OCI-LY7 (cell line): ENCODE data around the gene TLE3. TPM values are rescaled to one million over a fixed set of nuclear protein-coding genes. Genes with fewer than 3 reads are reported as not detected.

Experiments
- BruUV-seq: library from RNA; stranded (reverse); fragments of 400-500 nt; replicated peaks from 2 replicates; lab custom pipeline; 2021; lab: Mats Ljungman, UMichigan
- CTCF ChIA-PET: fragments of 300-600 bp; sonication (Branson Sonifier 250); formaldehyde crosslinking; loops from one replicate; lab custom pipeline; 2022; ENCODE audit warnings: antibody characterized with exemption; ENCODE audit not compliant: unreplicated experiment; lab: Charles Lee
- POLR2A ChIA-PET: fragments of 300-600 bp; sonication (Branson Sonifier 250); formaldehyde crosslinking; loops from one replicate; lab custom pipeline; 2022; ENCODE audit warnings: antibody characterized with exemption; lab: Charles Lee
- DNase-seq: peaks from one replicate; pipeline ENCODE4 v3.0.0-alpha.2; 2015; ENCODE audit warnings: low spot score
- H2AFZ ChIP-seq: fragments of 200-600 bp; sonication (generic), shearing (Covaris generic); 2 replicates; pipeline ENCODE4 v1.6.1; 2014; ENCODE audit warnings: mild to moderate bottlenecking, antibody characterized with exemption, low read length, moderate library complexity
- H3K27ac ChIP-seq: fragments of 200-600 bp; sonication (generic); 2 replicates; pipeline ENCODE4 v1.5.1; 2014; ENCODE audit warnings: mixed run types, low read depth, mild to moderate bottlenecking, moderate library complexity, low read length, inconsistent platforms; ENCODE audit not compliant: poor library complexity, severe bottlenecking
- H3K36me3 ChIP-seq: fragments of 200-600 bp; sonication (generic); 2 replicates; pipeline ENCODE4 v1.6.1; 2014; ENCODE audit warnings: mild to moderate bottlenecking, antibody characterized with exemption, low read length, moderate library complexity, mixed read lengths; ENCODE audit not compliant: insufficient read depth
- H3K4me1 ChIP-seq: fragments of 200-600 bp; sonication (generic); 2 replicates; pipeline ENCODE4 v1.5.1; 2014; ENCODE audit warnings: mild to moderate bottlenecking, low read length; ENCODE audit not compliant: insufficient read depth, poor library complexity, severe bottlenecking
- H3K4me2 ChIP-seq: fragments of 200-600 bp; sonication (generic); 2 replicates; pipeline ENCODE4 v1.6.1; 2014; ENCODE audit warnings: mild to moderate bottlenecking, low read length
- H3K4me3 ChIP-seq: fragments of 200-600 bp; sonication (generic); 2 replicates; pipeline ENCODE4 v1.5.1; 2014; ENCODE audit warnings: mild to moderate bottlenecking, low read depth, low read length; ENCODE audit not compliant: poor library complexity, severe bottlenecking
- H3K79me2 ChIP-seq: fragments of 200-600 bp; sonication (generic); 2 replicates; pipeline ENCODE4 v1.6.1; 2016; ENCODE audit warnings: low read depth, mild to moderate bottlenecking, low read length, moderate library complexity, mixed read lengths; ENCODE audit not compliant: insufficient read depth
- H3K9me2 ChIP-seq: fragments of 200-600 bp; sonication (generic); 2 replicates; pipeline ENCODE4 v1.6.1; 2016; ENCODE audit warnings: mild to moderate bottlenecking, low read length, mixed read lengths; ENCODE audit not compliant: insufficient read depth
- H3K9me3 ChIP-seq: fragments of 200-600 bp; sonication (generic); 2 replicates; pipeline ENCODE4 v1.6.1; 2014; ENCODE audit warnings: mild to moderate bottlenecking, mixed run types, low read length, mixed read lengths
- H4K20me1 ChIP-seq: fragments of 200-600 bp; sonication (generic); 2 replicates; pipeline ENCODE4 v1.6.1; 2014; ENCODE audit warnings: mild to moderate bottlenecking, antibody characterized with exemption, low read length, moderate library complexity, mixed read lengths; ENCODE audit not compliant: insufficient read depth
- EZH2phosphoT487 ChIP-seq: fragments of 200-600 bp; sonication (generic); IDR thresholded peaks from 2 replicates; pipeline ENCODE4 v1.6.1; 2018; ENCODE audit warnings: low read depth, borderline replicate concordance, mild to moderate bottlenecking, mixed run types, antibody characterized with exemption, low read length, moderate library complexity, mixed read lengths
- intact Hi-C: fragments of 100-400 bp; cut with micrococcal nuclease; formaldehyde crosslinking; loops from one replicate; pipeline ENCODE4 v1.10.0; 2022; ENCODE audit not compliant: unreplicated experiment
- total RNA-seq, 2 experiments: library from RNA; depleted of rRNA in 1 of 2; stranded (reverse); fragments of >200 nt in 1 of 2; shearing (Covaris generic) in 1 of 2; gene quantifications; 2 replicates each; pipeline ENCODE4 v1.2.3, GENCODE V29; 2014 to 2022
- TF ChIP-seq, protein P1 (sequence below): fragments of 200-600 bp; sonication (generic); conservative IDR thresholded peaks from 2 replicates; pipeline ENCODE4 v1.5.1; 2014; ENCODE audit warnings: mild to moderate bottlenecking, antibody characterized with exemption, low read length, moderate library complexity, mixed read lengths

TLE3 gene
- total RNA-seq, 2 experiments from 2014 or later, result 31.9 to 37.9 TPM

DNA sequence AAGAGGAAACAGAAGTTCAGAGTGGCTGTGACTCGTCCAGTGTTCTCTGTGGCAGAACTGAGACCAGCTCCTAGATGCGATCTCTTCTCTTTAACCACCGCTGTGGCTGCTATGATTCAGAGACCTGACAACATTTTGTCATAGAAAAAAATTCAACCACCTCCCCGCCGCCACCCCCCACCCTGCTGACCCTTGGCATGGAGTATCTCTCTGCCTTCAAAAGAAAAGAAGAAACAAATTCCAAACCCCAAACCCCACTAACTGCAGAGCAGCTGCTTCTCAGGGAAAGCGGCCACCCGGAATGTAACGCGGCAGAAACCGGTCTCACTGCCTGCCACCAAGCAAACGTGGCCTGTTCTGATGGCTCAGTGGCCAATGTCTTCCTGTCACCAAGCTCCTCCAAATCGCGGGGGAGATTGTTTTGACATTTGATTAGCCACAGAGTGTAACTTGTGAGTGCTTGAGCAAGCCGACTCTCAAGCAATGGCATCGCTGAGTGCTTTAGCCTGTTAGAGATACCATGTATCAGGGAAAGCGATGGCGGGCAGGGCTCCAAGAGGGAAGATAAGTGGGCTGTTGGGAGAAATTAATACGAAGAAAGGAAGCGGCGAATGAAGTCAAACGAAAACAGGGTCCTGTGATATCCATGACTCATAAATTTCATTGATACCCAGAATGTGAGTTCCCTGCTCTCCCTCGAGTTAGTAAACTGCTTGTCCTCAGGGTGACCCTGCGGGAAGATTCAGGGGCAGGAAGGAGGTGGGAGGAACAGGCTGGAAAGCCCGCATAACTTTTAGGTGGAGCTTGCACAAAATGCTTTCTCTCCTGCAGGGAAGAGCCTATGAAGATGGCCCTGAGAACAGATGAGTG is 44.8 kb upstream of the TLE3 start:
- no peak overlapping the region for H3K4me2 ChIP-seq
- H3K4me3 ChIP-seq, result no peak overlapping the region
- no peaks in the 10 kb centered on the region for H4K20me1 ChIP-seq
- BruUV-seq, result no TSS peak
- no peaks in the 10 kb centered on the region for H3K36me3 ChIP-seq
- no peak overlapping the region for H2AFZ ChIP-seq
- no peak for TF ChIP-seq EZH2phosphoT487
- TF ChIP-seq, protein P1, sequence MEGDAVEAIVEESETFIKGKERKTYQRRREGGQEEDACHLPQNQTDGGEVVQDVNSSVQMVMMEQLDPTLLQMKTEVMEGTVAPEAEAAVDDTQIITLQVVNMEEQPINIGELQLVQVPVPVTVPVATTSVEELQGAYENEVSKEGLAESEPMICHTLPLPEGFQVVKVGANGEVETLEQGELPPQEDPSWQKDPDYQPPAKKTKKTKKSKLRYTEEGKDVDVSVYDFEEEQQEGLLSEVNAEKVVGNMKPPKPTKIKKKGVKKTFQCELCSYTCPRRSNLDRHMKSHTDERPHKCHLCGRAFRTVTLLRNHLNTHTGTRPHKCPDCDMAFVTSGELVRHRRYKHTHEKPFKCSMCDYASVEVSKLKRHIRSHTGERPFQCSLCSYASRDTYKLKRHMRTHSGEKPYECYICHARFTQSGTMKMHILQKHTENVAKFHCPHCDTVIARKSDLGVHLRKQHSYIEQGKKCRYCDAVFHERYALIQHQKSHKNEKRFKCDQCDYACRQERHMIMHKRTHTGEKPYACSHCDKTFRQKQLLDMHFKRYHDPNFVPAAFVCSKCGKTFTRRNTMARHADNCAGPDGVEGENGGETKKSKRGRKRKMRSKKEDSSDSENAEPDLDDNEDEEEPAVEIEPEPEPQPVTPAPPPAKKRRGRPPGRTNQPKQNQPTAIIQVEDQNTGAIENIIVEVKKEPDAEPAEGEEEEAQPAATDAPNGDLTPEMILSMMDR, result no peak
- no peaks in the 10 kb centered on the region for H3K9me3 ChIP-seq
- POLR2A ChIA-PET, result interaction anchor here (0.6 kb wide), 1 partner anchor 77 kb away, joined by 3 read pairs; no protein-coding TSS in a partner anchor
- CTCF ChIA-PET, result no interaction called here
- no peak for DNase-seq
- intact Hi-C loops, result no loop called here
- H3K79me2 ChIP-seq, result no peaks in the 10 kb centered on the region
- H3K4me1 ChIP-seq, result no peaks in the 10 kb centered on the region
- H3K27ac ChIP-seq, result no peak overlapping the region
- no peaks in the 10 kb centered on the region for H3K9me2 ChIP-seq

DNA sequence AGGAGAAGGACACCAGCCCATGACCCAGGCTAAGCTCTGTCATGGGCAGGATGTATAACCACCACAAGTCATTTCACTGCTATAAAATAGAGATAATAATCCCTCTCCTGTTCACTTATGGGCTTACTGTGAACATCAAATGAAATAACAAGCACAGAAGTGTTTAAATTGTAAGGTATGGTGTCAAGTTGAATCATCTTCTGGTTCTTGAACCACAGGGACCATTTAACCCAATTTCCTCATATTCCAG is 44.3 kb upstream of the TLE3 start:
- TF ChIP-seq, protein P1, result no peak
- TF ChIP-seq EZH2phosphoT487, result no peak
- Histone ChIP-seq H3K27ac (no peak overlapping the region), H3K9me2 (no peaks in the 10 kb centered on the region), H2AFZ (no peak overlapping the region), H3K79me2 (no peaks in the 10 kb centered on the region), H3K4me3 (no peak overlapping the region), H4K20me1 (no peaks in the 10 kb centered on the region), H3K4me2 (no peak overlapping the region), H3K36me3 (no peaks in the 10 kb centered on the region), H3K4me1 (no peaks in the 10 kb centered on the region), H3K9me3 (no peaks in the 10 kb centered on the region)
- intact Hi-C loops, result no loop called here
- no TSS peak for BruUV-seq
- no peak for DNase-seq
- CTCF ChIA-PET, result no interaction called here
- POLR2A ChIA-PET, result interaction anchor here (0.6 kb wide), 1 partner anchor 78 kb away, joined by 3 read pairs; no protein-coding TSS in a partner anchor
